Natural killer cell (primary cell): ENCODE data around the gene NPAS3. TPM values are rescaled to one million over a fixed set of nuclear protein-coding genes. Genes with fewer than 3 reads are reported as not detected.

ENCODE experiments used
- ATAC-seq, 3 donors: fragments of 150-1000 bp in 2 of 3; fragments of 200-7000 bp in 1 of 3; cut with Tn5 transposase; 1 replicate in 1 of 3; 2 replicates in 2 of 3; pipeline ENCODE4 v1.10.0; 2021; ENCODE audit warnings: mild to moderate bottlenecking in 2 of 3, moderate library complexity in 2 of 3
- DNase-seq, 2 donors: peaks; one replicate each; pipeline versions ENCODE4 v3.0.0 to v3.0.0-alpha.2; 2013 to 2021; ENCODE audit warnings: mixed read lengths in 1 of 2
- H3K27ac ChIP-seq: one replicate; pipeline ENCODE4 v1.5.1; 2013; ENCODE audit warnings: mild to moderate bottlenecking, low read length
- H3K27me3 ChIP-seq: one replicate; pipeline ENCODE4 v1.6.1; 2013; ENCODE audit warnings: low read length; ENCODE audit not compliant: control insufficient read depth, insufficient read depth
- H3K36me3 ChIP-seq: one replicate; pipeline ENCODE4 v1.6.1; 2013; ENCODE audit warnings: low read length; ENCODE audit not compliant: control insufficient read depth, insufficient read depth
- H3K4me1 ChIP-seq: one replicate; pipeline ENCODE4 v1.6.1; 2013; ENCODE audit warnings: low read length; ENCODE audit not compliant: control insufficient read depth, insufficient read depth
- H3K4me3 ChIP-seq: one replicate; pipeline ENCODE4 v1.5.1; 2013; ENCODE audit warnings: low read length
- H3K9me3 ChIP-seq: one replicate; pipeline ENCODE4 v1.6.1; 2013; ENCODE audit warnings: low read length; ENCODE audit not compliant: control insufficient read depth, insufficient read depth
- H3K27ac Mint-ChIP-seq, 2 donors: one replicate each; pipeline ENCODE4 v1.8.0; 2022; ENCODE audit warnings: mild to moderate bottlenecking in 2 of 2, mixed read lengths in 2 of 2, moderate library complexity in 1 of 2
- H3K27me3 Mint-ChIP-seq, 2 donors: one replicate each; pipeline ENCODE4 v1.8.0; 2022; ENCODE audit warnings: low read depth in 2 of 2, mixed read lengths in 2 of 2
- H3K36me3 Mint-ChIP-seq: one replicate; pipeline ENCODE4 v1.8.0; 2022; ENCODE audit warnings: mixed read lengths
- H3K4me1 Mint-ChIP-seq, 2 donors: one replicate each; pipeline ENCODE4 v1.8.0; 2022; ENCODE audit warnings: mixed read lengths in 2 of 2
- H3K4me3 Mint-ChIP-seq: one replicate; pipeline ENCODE4 v1.8.0; 2022; ENCODE audit warnings: mild to moderate bottlenecking, moderate library complexity, mixed read lengths
- H3K9me3 Mint-ChIP-seq, 2 donors: one replicate each; pipeline ENCODE4 v1.8.0; 2022; ENCODE audit warnings: mixed read lengths in 2 of 2
- CTCF ChIP-seq: fragments of 200-600 bp; IDR thresholded peaks from one replicate; pipeline ENCODE4 v1.8.0; 2022; ENCODE audit warnings: antibody characterized with exemption
- WGBS: methylation state at CpG from one replicate; pipeline ENCODE4 v1.1.7; 2013; ENCODE audit warnings: missing lambda C conversion rate; ENCODE audit not compliant: insufficient coverage; 5-methylcytosine and 5-hydroxymethylcytosine counted together
- intact Hi-C: fragments of 100-400 bp; cut with micrococcal nuclease; formaldehyde crosslinking; loops from one replicate; pipeline ENCODE4 v1.14.2; 2022
- total RNA-seq, 4 donors: library from RNA; stranded (reverse); fragments of 120-200 nt in 1 of 4; gene quantifications; one replicate each; pipeline versions ENCODE4 v1.2.3 to v1.2.4, GENCODE V29; 2013 to 2022

NPAS3 gene
- total RNA-seq, 3 donors from 2014 or later (not counting 1 experiment from before 2014, with no cell fraction given), result not detected

DNA sequence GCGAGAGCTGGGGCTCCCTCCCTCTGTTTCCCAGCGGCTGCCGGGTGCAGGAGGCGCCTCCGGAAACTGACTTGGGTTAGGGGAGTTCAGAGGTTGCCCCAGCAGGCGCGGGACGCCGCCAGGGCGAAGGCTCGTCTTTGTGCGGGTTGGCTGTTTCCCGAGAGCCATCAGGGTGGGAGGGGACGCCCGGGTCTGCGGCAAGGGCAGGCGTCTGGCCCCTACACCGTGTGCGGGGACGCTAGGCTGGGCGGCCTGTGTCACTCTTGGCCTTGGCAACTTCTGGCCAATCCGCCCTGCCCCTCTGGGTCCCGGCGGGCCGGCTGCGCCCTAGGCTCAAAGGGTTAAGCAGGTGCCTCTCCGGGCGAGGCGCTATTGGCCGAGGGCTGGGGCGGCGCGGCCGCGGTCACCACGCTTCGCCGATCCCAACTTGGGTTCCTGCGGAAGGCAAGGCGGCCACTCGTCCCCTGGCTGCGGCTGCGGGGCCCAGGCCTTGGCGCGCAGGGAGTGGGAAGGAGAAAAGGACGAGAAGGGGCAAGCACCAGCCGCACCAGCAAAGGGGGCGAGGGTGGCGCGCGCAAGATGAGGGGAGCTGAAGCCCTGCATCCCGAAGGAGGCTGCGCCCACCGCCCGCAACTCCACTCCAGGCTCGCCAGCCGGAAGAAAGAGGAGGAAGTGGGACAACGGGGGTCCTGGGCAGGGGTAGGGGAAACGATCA lies 5.6 kb upstream of the NPAS3 start:
- Mint-ChIP-seq H3K4me1 (peaks cover 0 to 2% of the 10 kb centered on the region in 2 donors), H3K9me3 (peaks cover 0 to 2% of the 10 kb centered on the region in 2 donors), H3K27ac (no peak overlapping the region), H3K36me3 (no peaks in the 10 kb centered on the region), H3K27me3 (peaks cover 19 to 36% of the 10 kb centered on the region in 2 donors), H3K4me3 (no peak overlapping the region)
- Histone ChIP-seq H3K36me3 (no peaks in the 10 kb centered on the region), H3K4me3 (no peak overlapping the region), H3K27me3 (peaks cover 24% of the 10 kb centered on the region), H3K27ac (no peak overlapping the region), H3K4me1 (peaks cover 2% of the 10 kb centered on the region), H3K9me3 (peaks cover 6% of the 10 kb centered on the region)
- intact Hi-C loops, result no loop called here
- TF ChIP-seq CTCF, result no peak
- WGBS, result 3% methylated on average over 58 of the region's 59 CpGs
- no peak for ATAC-seq
- no peak for DNase-seq

- H3K4me1 Mint-ChIP-seq, result peaks cover 0 to 6% of the 10 kb centered on the region in 2 donors
- Histone ChIP-seq H3K27ac (no peak overlapping the region), H3K9me3 (peaks cover 4% of the 10 kb centered on the region), H3K4me1 (peaks cover 6% of the 10 kb centered on the region), H3K27me3 (peaks cover 24% of the 10 kb centered on the region), H3K4me3 (no peak overlapping the region), H3K36me3 (no peaks in the 10 kb centered on the region)
- TF ChIP-seq CTCF, result no peak
- peaks cover 0 to 2% of the 10 kb centered on the region in 2 donors for H3K9me3 Mint-ChIP-seq
- WGBS, result 6% methylated on average over 16 of the region's 19 CpGs
- no peak for DNase-seq
- ATAC-seq, result no peak
- peak overlapping the region; percentile 35 for H3K4me3 Mint-ChIP-seq
- intact Hi-C loops, result no loop called here
- peaks cover 22 to 38% of the 10 kb centered on the region in 2 donors for H3K27me3 Mint-ChIP-seq
- H3K36me3 Mint-ChIP-seq, result no peaks in the 10 kb centered on the region
- no peak overlapping the region for H3K27ac Mint-ChIP-seq
Observed at GRCh38 chr14:32933629-32934072, 5.0 kb upstream of the NPAS3 start.

GRCh38 chr14:32934073-32934880 lies 4.4 kb upstream of the NPAS3 start:
- Mint-ChIP-seq H3K9me3 (peaks cover 0 to 2% of the 10 kb centered on the region in 2 donors), H3K4me3 (peak overlapping the region; percentile 35), H3K36me3 (no peaks in the 10 kb centered on the region), H3K4me1 (peaks cover 0 to 8% of the 10 kb centered on the region in 2 donors), H3K27me3 (peaks cover 23 to 38% of the 10 kb centered on the region in 2 donors), H3K27ac (no peak overlapping the region)
- DNase-seq (no peak), ATAC-seq (no peak)
- TF ChIP-seq CTCF, result no peak
- H3K4me1 ChIP-seq, result peaks cover 6% of the 10 kb centered on the region
- no peak overlapping the region for H3K4me3 ChIP-seq
- H3K27ac ChIP-seq, result no peak overlapping the region
- 3% methylated on average over 68 of the region's 72 CpGs for WGBS
- H3K36me3 ChIP-seq, result no peaks in the 10 kb centered on the region
- intact Hi-C loops, result no loop called here
- H3K27me3 ChIP-seq, result peaks cover 24% of the 10 kb centered on the region
- peaks cover 3% of the 10 kb centered on the region for H3K9me3 ChIP-seq
